H1 (cell line): ENCODE data around the gene CHMP5. TPM values are rescaled to one million over a fixed set of nuclear protein-coding genes. Genes with fewer than 3 reads are reported as not detected.

Source experiments
- CTCF ChIA-PET: fragments of 300-600 bp; sonication (Branson Sonifier 250); formaldehyde crosslinking; loops from one replicate; lab custom pipeline; 2021; ENCODE audit not compliant: partially characterized antibody; lab: Charles Lee
- POLR2A ChIA-PET: fragments of 300-600 bp; sonication (Branson Sonifier 250); formaldehyde crosslinking; loops from one replicate; lab custom pipeline; 2021; ENCODE audit warnings: inconsistent platforms; ENCODE audit not compliant: partially characterized antibody; lab: Charles Lee
- DNase-seq, 2 experiments: peaks; one replicate each; pipeline versions ENCODE4 v3.0.0 to v3.0.0-alpha.2; 2010 to 2022; ENCODE audit warnings: low spot score in 2 of 2, low read depth in 1 of 2, mixed read lengths in 1 of 2
- FAIRE-seq: peaks from 2 replicates; lab custom pipeline; 2011; peaks lifted over from hg19 to GRCh38; lab: Jason Lieb, UNC
- H2AFZ ChIP-seq: 2 replicates; pipeline ENCODE4 v1.8.1; 2012; ENCODE audit warnings: low read length, inconsistent platforms
- H2AK5ac ChIP-seq: 2 replicates; pipeline ENCODE4 v1.6.1; 2013; ENCODE audit warnings: low read depth, low read length
- H2BK120ac ChIP-seq: replicated peaks from 2 replicates; pipeline ENCODE3; 2013; ENCODE audit warnings: low read depth, low read length, inconsistent platforms
- H2BK12ac ChIP-seq: 2 replicates; pipeline ENCODE4 v1.6.1; 2013; ENCODE audit warnings: low read depth, low read length
- H2BK15ac ChIP-seq: 2 replicates; pipeline ENCODE4 v1.6.1; 2013; ENCODE audit warnings: low read length
- H2BK20ac ChIP-seq: 2 replicates; pipeline ENCODE4 v1.6.1; 2013; ENCODE audit warnings: low read length
- H2BK5ac ChIP-seq: 2 replicates; pipeline ENCODE4 v1.6.1; 2013; ENCODE audit warnings: low read depth, low read length
- H3K14ac ChIP-seq: 2 replicates; pipeline ENCODE4 v1.6.1; 2013; ENCODE audit warnings: inconsistent platforms; ENCODE audit not compliant: insufficient read length
- H3K18ac ChIP-seq: 2 replicates; pipeline ENCODE4 v1.6.1; 2013; ENCODE audit warnings: low read length; ENCODE audit errors: extremely low read depth
- H3K23ac ChIP-seq: 2 replicates; pipeline ENCODE4 v1.6.1; 2013; ENCODE audit warnings: inconsistent platforms; ENCODE audit not compliant: insufficient read length
- H3K23me2 ChIP-seq: 2 replicates; pipeline ENCODE4 v1.6.1; 2013; ENCODE audit warnings: low read depth, low read length
- H3K27ac ChIP-seq: 2 replicates; pipeline ENCODE4 v1.6.1; 2011; ENCODE audit warnings: low read depth, low read length, inconsistent platforms
- H3K27me3 ChIP-seq, 4 experiments: replicated peaks in 1 of 4; 1 replicate in 1 of 4; 2 replicates in 3 of 4; pipeline versions ENCODE4 v1.6.1 to v1.8.1; 2011 to 2013; ENCODE audit warnings: low read length in 3 of 4, mild to moderate bottlenecking in 3 of 4, inconsistent platforms in 2 of 4, mixed read lengths in 2 of 4, moderate library complexity in 1 of 4; ENCODE audit not compliant: control insufficient read depth in 3 of 4, insufficient read depth in 3 of 4; ENCODE audit errors: extremely low read depth in 1 of 4
- H3K36me3 ChIP-seq, 4 experiments: 2 replicates each; pipeline versions ENCODE4 v1.6.1 to v1.8.1; 2011 to 2013; ENCODE audit warnings: mild to moderate bottlenecking in 4 of 4, low read length in 3 of 4, moderate library complexity in 2 of 4, control low read depth in 1 of 4, inconsistent platforms in 1 of 4; ENCODE audit not compliant: insufficient read depth in 4 of 4, control insufficient read depth in 2 of 4
- H3K4ac ChIP-seq: replicated peaks from 2 replicates; pipeline ENCODE3; 2013; ENCODE audit warnings: low read length, low read depth, mixed read lengths, inconsistent platforms; ENCODE audit not compliant: insufficient read length
- H3K4me1 ChIP-seq, 4 experiments: replicated peaks in 1 of 4; 1 replicate in 1 of 4; 2 replicates in 3 of 4; pipeline versions ENCODE4 v1.6.1 to v1.8.1; 2011 to 2013; ENCODE audit warnings: low read length in 3 of 4, inconsistent platforms in 2 of 4, mixed read lengths in 1 of 4; ENCODE audit not compliant: insufficient read depth in 4 of 4, control insufficient read depth in 3 of 4
- H3K4me2 ChIP-seq, 2 experiments: 2 replicates each; pipeline versions ENCODE4 v1.6.1 to v1.8.1; 2011 to 2013; ENCODE audit warnings: low read depth in 2 of 2, low read length in 2 of 2, control low read depth in 1 of 2, inconsistent platforms in 1 of 2, mild to moderate bottlenecking in 1 of 2; ENCODE audit not compliant: insufficient read depth in 1 of 2
- H3K4me3 ChIP-seq, 4 experiments: fragments of 200-600, 300-600 bp in 1 of 4; sonication (generic), shearing (Covaris generic), sonication (Bioruptor Twin) in 1 of 4; 2 replicates each; pipeline versions ENCODE4 v1.5.1 to v1.8.1; 2011 to 2016; ENCODE audit warnings: low read length in 4 of 4, low read depth in 3 of 4, control low read depth in 2 of 4, inconsistent platforms in 2 of 4, mild to moderate bottlenecking in 2 of 4, mixed read lengths in 1 of 4, moderate library complexity in 1 of 4; ENCODE audit not compliant: insufficient read depth in 2 of 4; ENCODE audit errors: extremely low read depth in 1 of 4
- H3K56ac ChIP-seq: replicated peaks from 2 replicates; pipeline ENCODE3; 2013; ENCODE audit warnings: low read depth, mild to moderate bottlenecking, mixed read lengths, low read length, inconsistent platforms; ENCODE audit not compliant: insufficient read length
- H3K79me1 ChIP-seq: 2 replicates; pipeline ENCODE4 v1.6.1; 2013; ENCODE audit warnings: low read depth, low read length, control low read depth
- H3K79me2 ChIP-seq, 2 experiments: 2 replicates each; pipeline versions ENCODE4 v1.6.1 to v1.8.1; 2012 to 2013; ENCODE audit warnings: low read length in 2 of 2, mild to moderate bottlenecking in 2 of 2, inconsistent platforms in 1 of 2; ENCODE audit not compliant: insufficient read depth in 2 of 2, control insufficient read depth in 1 of 2
- H3K9ac ChIP-seq, 4 experiments: replicated peaks in 1 of 4; 1 replicate in 1 of 4; 2 replicates in 3 of 4; pipeline versions ENCODE4 v1.6.1 to v1.8.1; 2011 to 2013; ENCODE audit warnings: low read depth in 3 of 4, low read length in 3 of 4, control low read depth in 2 of 4, mild to moderate bottlenecking in 2 of 4, moderate library complexity in 2 of 4, inconsistent platforms in 1 of 4; ENCODE audit errors: extremely low read depth in 1 of 4
- H3K9me3 ChIP-seq, 2 experiments: 2 replicates each; pipeline versions ENCODE4 v1.6.1 to v1.8.1; 2012 to 2013; ENCODE audit warnings: mild to moderate bottlenecking in 2 of 2, moderate library complexity in 2 of 2, control low read depth in 1 of 2, inconsistent platforms in 1 of 2, low read depth in 1 of 2, low read length in 1 of 2, mixed read lengths in 1 of 2; ENCODE audit not compliant: insufficient read depth in 2 of 2
- H4K20me1 ChIP-seq, 2 experiments: replicated peaks in 1 of 2; 2 replicates each; pipeline versions ENCODE3 to v1.8.1; 2011 to 2013; ENCODE audit warnings: inconsistent platforms in 2 of 2, low read length in 2 of 2, mild to moderate bottlenecking in 1 of 2; ENCODE audit not compliant: insufficient read depth in 2 of 2, control insufficient read depth in 1 of 2
- H4K5ac ChIP-seq: 2 replicates; pipeline ENCODE4 v1.6.1; 2013; ENCODE audit warnings: low read length, low read depth, mixed read lengths, inconsistent platforms; ENCODE audit not compliant: insufficient read length
- H4K8ac ChIP-seq: 2 replicates; pipeline ENCODE4 v1.8.0; 2013; ENCODE audit warnings: mild to moderate bottlenecking, moderate library complexity, low read length, inconsistent platforms; ENCODE audit not compliant: insufficient read depth; ENCODE audit errors: extremely low read depth
- H4K91ac ChIP-seq: replicated peaks from 2 replicates; pipeline ENCODE3; 2013; ENCODE audit warnings: low read length, mixed read lengths, inconsistent platforms; ENCODE audit not compliant: insufficient read length
- CTCF ChIP-seq, 3 experiments: IDR thresholded peaks; 1 replicate in 2 of 3; 2 replicates in 1 of 3; pipeline versions ENCODE4 v1.5.1 to v1.6.1; 2011; ENCODE audit warnings: low read length in 3 of 3, mild to moderate bottlenecking in 3 of 3, inconsistent platforms in 2 of 3, low read depth in 1 of 3, moderate library complexity in 1 of 3; ENCODE audit not compliant: insufficient read depth in 1 of 3; ENCODE audit errors: control extremely low read depth in 1 of 3
- JUND ChIP-seq: IDR thresholded peaks from 2 replicates; pipeline ENCODE4 v1.6.1; 2011; ENCODE audit warnings: mild to moderate bottlenecking, improper control_type of control experiment, low read length
- POLR2A ChIP-seq, 2 experiments: IDR thresholded peaks; 1 replicate in 1 of 2; 2 replicates in 1 of 2; pipeline ENCODE4 v1.6.1; 2011; ENCODE audit warnings: low read depth in 2 of 2, low read length in 2 of 2, mild to moderate bottlenecking in 2 of 2; ENCODE audit errors: control extremely low read depth in 1 of 2
- RAD21 ChIP-seq, 2 experiments: IDR thresholded peaks in 1 of 2; conservative IDR thresholded peaks in 1 of 2; 2 replicates each; pipeline ENCODE4 v1.6.1; 2011; ENCODE audit warnings: low read depth in 2 of 2, low read length in 2 of 2, improper control_type of control experiment in 1 of 2, inconsistent platforms in 1 of 2, mild to moderate bottlenecking in 1 of 2, moderate library complexity in 1 of 2
- RNF2 ChIP-seq: fragments of 200-900, 300-1000 bp; sonication (generic); IDR thresholded peaks from 2 replicates; pipeline ENCODE4 v1.7.1; 2016; ENCODE audit warnings: borderline replicate concordance, low read depth, mild to moderate bottlenecking, antibody characterized with exemption, low read length; ENCODE audit not compliant: poor library complexity, severe bottlenecking; ENCODE audit errors: missing control alignments
- SUZ12 ChIP-seq: fragments of 200-600 bp; sonication (generic); IDR thresholded peaks from 2 replicates; pipeline ENCODE4 v1.6.1; 2012; ENCODE audit warnings: mild to moderate bottlenecking, inconsistent platforms, low read length, moderate library complexity, mixed read lengths
- TAF7 ChIP-seq: optimal IDR thresholded peaks from 2 replicates; pipeline ENCODE3; 2011; ENCODE audit warnings: low read depth, mild to moderate bottlenecking, inconsistent platforms, low read length, moderate library complexity, borderline replicate concordance
- WGBS, 2 experiments: shearing (Covaris generic) in 1 of 2; methylation state at CpG; one replicate each; pipeline versions ENCODE4 v1.1.6 to v1.1.7; 2013 to 2015; ENCODE audit warnings: low lambda C conversion rate in 2 of 2, mixed read lengths in 2 of 2, inconsistent platforms in 1 of 2, low coverage in 1 of 2, missing lambda C conversion rate in 1 of 2; ENCODE audit not compliant: insufficient replicate concordance in 2 of 2, insufficient coverage in 1 of 2, insufficient read length in 1 of 2; ENCODE audit errors: extremely low coverage in 1 of 2, missing lambda C conversion rate in 1 of 2; 5-methylcytosine and 5-hydroxymethylcytosine counted together
- polyA plus RNA-seq, 7 experiments: library from polyadenylated mRNA; depleted of rRNA in 3 of 7; stranded (reverse) in 5 of 7; unstranded in 2 of 7; fragments of >200 nt in 5 of 7; fragments of 200-250 nt in 2 of 7; gene quantifications; 1 replicate in 5 of 7; 2 replicates in 1 of 7; 4 replicates in 1 of 7; pipeline versions ENCODE4 v1.2.1 to v1.2.3, GENCODE V29; 2011 to 2013; ENCODE audit warnings: missing spikeins in 2 of 7, mixed read lengths in 2 of 7
- total RNA-seq: library from RNA; stranded (reverse); fragmentation: NEBNext Ultra II Directional; extraction: Animal tissue kit (Norgen Biotek cat#: 25700); gene quantifications from 2 replicates; pipeline ENCODE4 v1.2.1, GENCODE V29; 2021

Gene CHMP5
- total and polyA plus RNA-seq, 2 of the 8 experiments (the other 6 are each of a cell fraction or from before 2014, with no cell fraction given) = 25.0 to 47.3 TPM

DNA sequence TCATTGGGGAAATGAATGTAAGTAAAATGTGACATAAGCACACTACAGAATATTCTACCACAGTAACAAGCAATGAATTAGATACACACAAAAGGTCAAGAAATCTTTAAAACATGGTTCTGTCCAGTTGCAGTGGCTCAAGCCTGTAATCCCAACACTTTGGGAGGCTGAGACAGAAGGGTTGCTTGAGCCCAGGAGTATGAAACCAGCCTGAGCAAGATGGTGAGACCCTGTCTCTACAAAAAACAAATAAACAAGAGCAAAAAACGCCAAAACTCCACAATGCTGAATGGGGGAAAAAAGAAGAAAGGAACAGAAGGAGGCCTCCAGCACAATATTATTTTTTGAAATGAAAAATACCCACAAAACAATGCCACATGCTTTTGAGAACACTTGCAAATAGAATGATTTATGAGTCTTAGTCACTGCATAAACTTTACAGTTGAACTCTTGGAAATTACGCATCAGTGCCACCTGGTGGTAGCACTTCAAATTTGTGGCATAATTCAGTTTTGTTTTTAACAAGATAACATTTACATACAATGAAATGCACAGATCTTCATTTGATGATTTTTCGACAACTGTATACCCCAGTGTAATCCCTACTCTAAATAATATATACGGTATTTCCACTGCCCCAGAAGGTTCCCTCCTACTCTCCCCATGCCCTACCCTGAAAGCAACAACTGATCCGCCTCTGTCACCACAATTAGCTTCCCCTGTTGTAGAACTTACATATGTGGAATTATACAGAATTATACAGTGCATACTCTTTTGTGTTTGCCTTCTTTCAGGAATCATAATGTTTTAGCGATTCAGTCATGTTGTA is 39.3 kb upstream of the CHMP5 start:
- H4K91ac ChIP-seq = no peak overlapping the region
- no peaks in the 10 kb centered on the region for H4K20me1 ChIP-seq
- no peak overlapping the region for H3K9ac ChIP-seq
- H3K4me1 ChIP-seq = peaks cover 0 to 2% (median 0%) of the 10 kb centered on the region in 4 experiments; a peak in 2 of 7 replicates
- H2AFZ ChIP-seq = peak overlapping the region; percentile 54; the same call in 1 of the 2 replicates
- DNase-seq = peak in 1 of 2 experiments; percentile 60
- H3K27ac ChIP-seq = no peak overlapping the region
- no peak overlapping the region for H2BK5ac ChIP-seq
- H2BK12ac ChIP-seq = no peak overlapping the region
- no peak overlapping the region for H2BK20ac ChIP-seq
- no peak overlapping the region for H3K18ac ChIP-seq
- no peak overlapping the region for H2BK120ac ChIP-seq
- no peak overlapping the region for H4K5ac ChIP-seq
- H3K23me2 ChIP-seq = no peaks in the 10 kb centered on the region
- 36% methylated on average over 6 of the region's 6 CpGs; no CpG with 5 or more reads in 1 of the 2 experiments for WGBS, 2 experiments
- no peak overlapping the region for H3K56ac ChIP-seq
- no peak overlapping the region for H2AK5ac ChIP-seq
- no peak overlapping the region for H4K8ac ChIP-seq
- FAIRE-seq = no peak
- H3K79me2 ChIP-seq = no peaks in the 10 kb centered on the region
- H3K27me3 ChIP-seq = no peaks in the 10 kb centered on the region
- no peaks in the 10 kb centered on the region for H3K79me1 ChIP-seq
- no peaks in the 10 kb centered on the region for H3K9me3 ChIP-seq
- H3K4me3 ChIP-seq = no peak overlapping the region
- no peaks in the 10 kb centered on the region for H3K36me3 ChIP-seq
- H3K4ac ChIP-seq = no peak overlapping the region
- no peak overlapping the region for H3K23ac ChIP-seq
- POLR2A ChIA-PET = interaction anchor here (1.5 to 1.9 kb wide), 2 partner anchors 15 to 201 kb away, joined by 3 to 7 read pairs; partner anchors contain the start of gene DNAJA1
- no peak overlapping the region for H3K14ac ChIP-seq
- H3K4me2 ChIP-seq = no peak overlapping the region
- CTCF ChIA-PET = interaction anchor here (0.6 to 3.2 kb wide), 44 partner anchors 10 to 412 kb away, joined by 3 to 55 read pairs (median 6); partner anchors contain the start of gene SPINK4
- no peak overlapping the region for H2BK15ac ChIP-seq
- TF ChIP-seq TAF7 = no peak
- no peak for TF ChIP-seq RNF2
- TF ChIP-seq JUND = 0 out of 2 replicates have a peak, but pooled peaks have one; percentile 34
- peak in 2 of 3 experiments; percentile 52 to 65; a peak in 2 of 4 replicates for TF ChIP-seq CTCF (IDR thresholded peaks at IDR 0.05; ENCODE audit: control extremely low read depth in 1 of 3, insufficient read depth in 1 of 3, low read depth in 1 of 3, low read length in 3 of 3)
- no peak for TF ChIP-seq SUZ12
- no peak for TF ChIP-seq POLR2A (IDR thresholded peaks at IDR 0.05; ENCODE audit: control extremely low read depth in 1 of 2, low read depth in 2 of 2, low read length in 2 of 2)
- peak; percentile 74 to 78 for TF ChIP-seq RAD21 (IDR thresholded peaks at IDR 0.05 in 1 of 2, conservative IDR thresholded peaks at IDR 0.05 in 1 of 2; ENCODE audit: low read depth in 2 of 2, low read length in 2 of 2)
